GM12865 (cell line): Measurements from ENCODE around the gene DENND6B.

Source experiments
- DNase-seq: peaks from one replicate; pipeline ENCODE4 v3.0.0; 2010; ENCODE audit warnings: low read depth
- H3K4me3 ChIP-seq: 2 replicates; pipeline ENCODE4 v1.5.1; 2011; ENCODE audit warnings: mild to moderate bottlenecking, low read depth, low read length, control low read depth
- CTCF ChIP-seq: IDR thresholded peaks from 2 replicates; pipeline ENCODE4 v1.5.1; 2011; ENCODE audit warnings: low read length, control low read depth, low read depth, inconsistent platforms; ENCODE audit not compliant: insufficient read depth; ENCODE audit errors: missing control alignments

Gene DENND6B

GRCh38 chr22:50289151-50289941 is 37.5 kb downstream of the DENND6B start:
- no peak for TF ChIP-seq CTCF
- DNase-seq: no peak
- no peak overlapping the region for H3K4me3 ChIP-seq

- no peak for DNase-seq
- no peak overlapping the region for H3K4me3 ChIP-seq
- TF ChIP-seq CTCF: no peak
Measured at GRCh38 chr22:50287731-50288130, 39.1 kb downstream of the DENND6B start.

- TF ChIP-seq CTCF: no peak
- no peak overlapping the region for H3K4me3 ChIP-seq
- DNase-seq: no peak
Measured at GRCh38 chr22:50286701-50287318, 40.0 kb downstream of the DENND6B start.

- no peak for TF ChIP-seq CTCF
- DNase-seq: no peak
- no peak overlapping the region for H3K4me3 ChIP-seq
Measured at GRCh38 chr22:50286275-50286674, 40.5 kb downstream of the DENND6B start.

GRCh38 chr22:50285568-50286229 is 41.1 kb downstream of the DENND6B start:
- TF ChIP-seq CTCF: no peak
- no peak for DNase-seq
- H3K4me3 ChIP-seq: no peak overlapping the region

GRCh38 chr22:50284479-50284878 is 42.3 kb downstream of the DENND6B start:
- TF ChIP-seq CTCF: no peak
- no peak overlapping the region for H3K4me3 ChIP-seq
- DNase-seq: no peak
